ENCODE data around the gene DYRK1A.

Gene DYRK1A

GRCh38 chr21:37331411-37331810, 35.2 kb upstream of the DYRK1A start:
- POLR2A ChIA-PET, result interaction anchor here (0.6 to 0.9 kb wide), 2 partner anchors 64 to 232 kb away, joined by 3 read pairs; partner anchors contain the start of gene VPS26C
- no peak overlapping the region for H3K27ac ChIP-seq (ENCODE audit: extremely low read depth, low read depth, low read length)
- CTCF ChIA-PET, result interaction anchor here (0.6 to 1.5 kb wide), 4 partner anchors 9 to 1232 kb away, joined by 3 to 5 read pairs (median 4); no protein-coding TSS in a partner anchor
- TF ChIP-seq MZF1 (tag by site-specific recombination; IDR thresholded peaks at IDR 0.05; ENCODE audit: borderline replicate concordance), result no peak
- TF ChIP-seq ELK4 (IDR thresholded peaks at IDR 0.05; ENCODE audit: borderline replicate concordance, low read depth, low read length), result no peak
- TF ChIP-seq EGR2 (tag by site-specific recombination; IDR thresholded peaks at IDR 0.05; ENCODE audit: low read depth), result no peak
- TF ChIP-seq ZSCAN30 (tag by site-specific recombination; IDR thresholded peaks at IDR 0.05), result no peak
- no peak for TF ChIP-seq ZNF530 (tag by site-specific recombination; IDR thresholded peaks at IDR 0.05; ENCODE audit: low read depth)
- no peak for TF ChIP-seq ZNF280C (tag by site-specific recombination; IDR thresholded peaks at IDR 0.05)
- TF ChIP-seq ZNF645 (tag by site-specific recombination; IDR thresholded peaks at IDR 0.05), result no peak
- TF ChIP-seq ZNF658 (tag by site-specific recombination; IDR thresholded peaks at IDR 0.05), result no peak
- TF ChIP-seq BCL11A (tag by site-specific recombination; IDR thresholded peaks at IDR 0.05; ENCODE audit: low read depth), result no peak
- no peak for TF ChIP-seq ZBTB17 (tag by site-specific recombination; IDR thresholded peaks at IDR 0.05)
- TF ChIP-seq ZBTB49 (tag by site-specific recombination; IDR thresholded peaks at IDR 0.05; ENCODE audit: low read depth), result no peak
- no peak for TF ChIP-seq KLF8 (tag by site-specific recombination; IDR thresholded peaks at IDR 0.05)
- no peak for TF ChIP-seq PRDM6 (tag by site-specific recombination; IDR thresholded peaks at IDR 0.05)
- TF ChIP-seq ZBTB44 (tag by site-specific recombination; IDR thresholded peaks at IDR 0.05), result no peak
- no peak for TF ChIP-seq ZNF596 (tag by site-specific recombination; IDR thresholded peaks at IDR 0.05)
- TF ChIP-seq ZBTB48 (tag by site-specific recombination; IDR thresholded peaks at IDR 0.05), result no peak
- no peak for TF ChIP-seq TCF7L2 (IDR thresholded peaks at IDR 0.05; ENCODE audit: borderline replicate concordance, low read depth, low read length)
- no peak for TF ChIP-seq ZNF701 (tag by site-specific recombination; IDR thresholded peaks at IDR 0.05)
- no peak for TF ChIP-seq ZNF138 (tag by site-specific recombination; IDR thresholded peaks at IDR 0.05; ENCODE audit: borderline replicate concordance)
- H3K36me3 ChIP-seq (ENCODE audit: control insufficient read depth in 2 of 2, insufficient read depth in 1 of 2, low read length in 2 of 2), result no peaks in the 10 kb centered on the region
- no peaks in the 10 kb centered on the region for H3K9me3 ChIP-seq (ENCODE audit: control insufficient read depth, insufficient read depth, low read depth, low read length)
- no peak overlapping the region for H3K4me3 ChIP-seq (ENCODE audit: low read depth, low read length)
- no peaks in the 10 kb centered on the region for H3K4me1 ChIP-seq (ENCODE audit: control insufficient read depth, insufficient read depth, low read length)

Measured in HEK293 (cell line).